Dedifferentiated amniotic fluid mesenchymal stem cell (primary cell): ENCODE results near the gene ARMC10.
"Not testable (repeated sequence)": the region's sequence is repeated elsewhere in the genome, so short reads cannot be mapped to it uniquely, and the experiment has no call there.

ENCODE experiments used
- DNase-seq: peaks from one replicate; pipeline ENCODE4 v3.0.0-alpha.2; 2016; ENCODE audit errors: extremely low spot score

Gene ARMC10

DNA sequence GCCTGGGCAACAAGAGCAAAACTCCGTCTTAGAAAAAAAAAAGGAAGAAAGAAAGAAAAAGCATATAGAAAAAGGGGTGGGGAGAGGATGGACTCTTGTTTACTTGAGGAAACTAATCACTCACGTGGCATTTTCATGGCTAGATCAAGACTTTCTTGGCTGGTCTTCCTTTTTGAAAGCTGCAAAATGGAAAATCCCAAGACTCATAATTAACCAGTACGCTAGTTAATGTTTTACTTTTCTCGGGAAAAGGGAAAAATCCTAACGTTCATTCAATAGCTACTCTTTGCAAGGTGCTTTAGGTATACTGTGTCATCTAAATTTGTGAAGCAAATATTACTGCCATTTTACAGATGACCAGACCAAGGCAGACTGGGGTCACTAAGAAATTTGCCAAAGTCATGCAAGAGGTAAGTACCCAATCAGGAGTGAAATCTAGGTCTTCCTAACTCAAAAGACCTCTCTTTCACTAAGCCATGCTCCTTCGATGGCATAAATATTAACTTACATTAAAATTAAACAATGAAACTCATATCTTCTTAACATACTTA, 49.6 kb downstream of the ARMC10 start:
- no peak for DNase-seq

DNA sequence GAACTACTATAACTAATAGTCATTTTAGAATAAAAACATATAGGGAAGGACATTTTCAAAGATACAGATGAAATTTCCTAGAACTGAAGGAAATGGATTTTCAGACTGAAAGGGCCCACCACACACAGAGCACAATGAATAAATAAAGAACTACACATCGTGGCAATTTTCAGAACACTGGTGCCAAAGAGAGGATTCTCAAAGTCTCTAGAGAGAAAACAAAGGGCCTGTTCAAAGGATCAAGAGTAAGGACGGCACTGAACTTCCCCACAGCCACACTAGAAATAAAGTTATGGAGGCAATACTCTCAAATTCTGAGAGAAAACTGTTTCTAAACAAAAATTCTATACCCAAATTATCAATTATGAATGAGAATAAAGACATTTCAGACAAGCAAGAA, 52.1 kb downstream of the ARMC10 start:
- no peak for DNase-seq

GRCh38 chr7:103129702-103130549, 55.0 kb downstream of the ARMC10 start:
- no peak for DNase-seq

- no peak for DNase-seq
Measured at GRCh38 chr7:103130901-103131624, 56.1 kb downstream of the ARMC10 start.

- no peak for DNase-seq
Measured at GRCh38 chr7:103132995-103133688, 58.2 kb downstream of the ARMC10 start.

- no peak for DNase-seq
Measured at GRCh38 chr7:103134836-103135554, 60.1 kb downstream of the ARMC10 start.

DNA sequence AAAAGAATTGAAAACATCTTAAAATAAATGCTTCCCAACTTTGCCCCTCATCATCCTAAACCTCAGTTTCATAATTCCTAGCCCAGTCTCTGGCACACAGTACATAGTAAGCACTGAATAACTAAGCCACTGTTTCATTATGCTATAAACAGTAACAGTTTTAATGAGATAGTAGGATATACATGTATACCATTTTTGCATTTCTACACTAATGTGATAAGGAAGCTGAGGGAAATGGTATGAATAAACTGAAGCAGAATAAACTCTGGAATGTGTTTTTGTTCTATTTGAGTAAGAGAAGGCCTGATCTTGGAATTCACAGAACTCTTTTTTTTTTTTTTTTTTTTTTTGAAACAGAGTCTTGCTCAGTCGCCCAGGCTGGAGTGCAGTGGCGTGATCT, 65.1 kb downstream of the ARMC10 start:
- DNase-seq: no peak

GRCh38 chr7:103140685-103141084, 65.7 kb downstream of the ARMC10 start:
- no peak for DNase-seq

GRCh38 chr7:103141753-103142404, 66.9 kb downstream of the ARMC10 start:
- no peak for DNase-seq

GRCh38 chr7:103142494-103142893, 67.6 kb downstream of the ARMC10 start:
- no peak for DNase-seq

DNA sequence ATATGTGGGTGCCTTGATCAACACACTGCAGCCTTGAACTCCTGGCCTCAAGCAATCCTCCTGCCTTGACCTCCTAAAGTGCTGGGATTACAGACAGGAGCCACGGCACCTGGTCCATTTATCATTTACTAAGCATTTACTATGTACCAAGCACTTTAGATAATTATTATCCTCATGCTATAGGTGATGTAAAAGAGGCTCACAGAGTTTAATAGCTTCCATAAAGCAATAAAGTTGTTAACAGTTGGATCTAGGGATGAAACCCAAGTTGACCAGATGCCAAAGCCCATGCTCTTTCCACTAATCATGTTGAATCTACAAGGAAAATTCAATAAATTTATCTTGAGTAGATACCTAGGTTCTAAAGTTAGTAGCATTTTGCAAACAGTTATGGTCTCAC, 68.9 kb downstream of the ARMC10 start:
- DNase-seq: no peak

- not testable (repeated sequence) for DNase-seq
Measured at GRCh38 chr7:103144754-103145153, 69.8 kb downstream of the ARMC10 start.

DNA sequence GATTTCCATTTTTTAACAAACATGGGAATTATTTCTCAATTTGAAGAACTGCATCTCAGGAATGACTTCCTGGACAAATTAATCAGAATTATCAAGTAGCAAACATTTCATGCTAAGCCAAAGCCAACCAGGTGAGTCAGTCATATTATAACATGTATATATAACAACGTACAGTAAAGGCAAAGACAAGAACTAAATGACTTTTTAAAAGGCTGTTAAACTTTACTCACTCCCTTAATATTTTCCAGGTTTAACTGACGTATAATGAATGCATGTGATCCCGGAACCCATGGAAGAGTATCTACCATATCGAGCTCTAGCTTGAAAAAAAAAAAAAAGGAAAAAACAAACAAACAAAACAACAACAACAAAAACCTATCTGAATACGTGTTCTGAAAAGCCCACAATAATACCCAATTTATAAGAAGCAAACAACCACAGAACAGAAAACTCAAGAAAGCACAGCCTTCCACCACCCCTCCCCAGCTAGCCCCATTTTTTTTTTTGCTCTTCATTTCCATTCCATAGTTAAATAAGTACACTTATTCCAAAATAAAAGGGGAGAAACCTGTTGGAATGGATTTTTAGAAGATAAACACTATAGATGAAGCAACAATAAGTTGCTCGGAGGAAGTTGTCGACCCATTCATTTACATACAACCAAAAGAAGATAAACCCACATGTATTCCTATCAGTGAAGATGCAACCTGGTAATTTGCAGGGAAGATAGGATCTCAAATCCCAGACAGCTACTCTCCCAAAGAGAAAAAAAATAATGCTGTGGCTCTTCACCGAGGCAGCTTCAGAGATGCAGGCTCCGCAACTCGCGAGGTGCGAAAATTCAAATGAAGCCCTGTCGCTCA, 73.4 kb downstream of the ARMC10 start:
- no peak for DNase-seq
